Measurements from ENCODE around the gene PHLDA3. TPM values are rescaled to one million over a fixed set of nuclear protein-coding genes. Genes with fewer than 3 reads are reported as not detected.
A peak's percentile ranks its signal among the peaks of the same experiment; 100 is the strongest.

The PHLDA3 gene
- total and polyA plus RNA-seq, 11 donors: 15.2 to 48.1 (median 28.5) TPM

- peaks cover 0 to 55% (median 32%) of the 10 kb centered on the region in 12 donors for H3K4me1 ChIP-seq
- intact Hi-C loops (cut with DNase I): no loop called here
- H3K4me3 ChIP-seq: no peak overlapping the region
- peak overlapping the region in 11 of 12 donors; percentile 35 to 98 (median 67) for H3K27ac ChIP-seq
- no peaks in the 10 kb centered on the region for H3K27me3 ChIP-seq
- peak in 1 of 5 donors; percentile 75 for DNase-seq
- H3K36me3 ChIP-seq: peaks cover 0 to 20% (median 18%) of the 10 kb centered on the region in 9 donors
- ATAC-seq: peak; percentile 60 to 86 (median 74)
- no peaks in the 10 kb centered on the region for H3K9me3 ChIP-seq
- 56 to 74% (median 65%) methylated on average over 8 of the region's 8 CpGs for WGBS, 4 donors
- TF ChIP-seq POLR2A (IDR thresholded peaks at IDR 0.05) (no peak), CTCF (IDR thresholded peaks at IDR 0.05) (no peak)
These were observed 8.0 kb downstream of the PHLDA3 start for GRCh38 chr1:201460814-201461644.

DNA sequence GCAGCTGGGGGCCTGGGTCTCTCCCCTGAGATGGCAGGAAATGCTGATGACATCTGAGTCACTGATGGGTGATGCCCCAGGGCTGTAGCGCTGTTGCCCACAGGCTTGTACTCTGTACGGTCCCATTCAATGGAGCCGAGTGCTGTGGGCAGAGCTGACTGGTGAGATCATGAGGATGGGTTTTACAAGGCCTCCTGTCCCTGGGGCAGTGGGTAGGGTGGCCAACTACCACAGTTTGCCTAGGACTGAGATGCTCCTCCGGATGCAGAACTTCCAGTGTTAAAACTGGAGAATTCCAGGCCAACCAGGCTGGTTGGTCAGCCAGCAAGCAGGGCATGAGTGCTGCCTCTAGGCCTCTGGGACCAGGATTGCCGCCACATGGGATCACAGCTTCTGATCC is 9.2 kb downstream of the PHLDA3 start:
- TF ChIP-seq CTCF (IDR thresholded peaks at IDR 0.05): no peak
- TF ChIP-seq POLR2A (IDR thresholded peaks at IDR 0.05): no peak
- 92 to 96% (median 96%) methylated on average over 5 of the region's 5 CpGs; no CpG with 5 or more reads in 1 of the 4 donors for WGBS, 4 donors
- intact Hi-C loops (cut with DNase I): no loop called here
- no peaks in the 10 kb centered on the region for H3K9me3 ChIP-seq
- H3K4me3 ChIP-seq: no peak overlapping the region
- H3K36me3 ChIP-seq: peaks cover 0 to 7% (median 5%) of the 10 kb centered on the region in 9 donors
- H3K27me3 ChIP-seq: no peaks in the 10 kb centered on the region
- H3K27ac ChIP-seq: peak overlapping the region in 1 of 12 donors; percentile 98
- peaks cover 0 to 59% (median 32%) of the 10 kb centered on the region in 12 donors for H3K4me1 ChIP-seq
- ATAC-seq: no peak
- no peak for DNase-seq

DNA sequence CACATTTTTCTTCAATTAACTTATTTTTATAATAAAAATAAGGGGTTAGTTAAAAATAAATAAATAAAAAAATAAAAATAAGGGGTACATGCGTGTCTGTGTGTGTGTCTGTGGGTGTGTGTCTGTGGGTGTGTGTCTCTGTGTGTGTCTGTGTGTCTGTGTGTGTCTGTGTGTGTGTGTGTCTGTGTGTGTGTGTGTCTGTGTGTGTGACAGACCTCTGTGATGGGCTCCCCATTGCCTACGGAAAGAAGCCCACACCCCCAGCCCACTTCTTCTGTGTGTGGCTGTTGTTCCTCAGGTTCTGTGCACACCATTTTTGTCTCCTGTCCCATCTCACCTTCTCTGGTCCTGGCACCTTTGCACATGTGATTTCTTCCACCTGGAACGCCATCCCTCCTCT is 9.9 kb downstream of the PHLDA3 start:
- 93 to 96% (median 94%) methylated on average over 3 of the region's 3 CpGs for WGBS, 4 donors
- intact Hi-C loops (cut with DNase I): no loop called here
- Histone ChIP-seq H3K9me3 (no peaks in the 10 kb centered on the region), H3K27me3 (no peaks in the 10 kb centered on the region), H3K27ac (no peak overlapping the region), H3K36me3 (peaks cover 0 to under 1% (median 0%) of the 10 kb centered on the region in 9 donors), H3K4me1 (peaks cover 0 to 59% (median 32%) of the 10 kb centered on the region in 12 donors), H3K4me3 (no peak overlapping the region)
- TF ChIP-seq POLR2A (IDR thresholded peaks at IDR 0.05) (no peak), CTCF (IDR thresholded peaks at IDR 0.05) (no peak)
- ATAC-seq (no peak), DNase-seq (no peak)

DNA sequence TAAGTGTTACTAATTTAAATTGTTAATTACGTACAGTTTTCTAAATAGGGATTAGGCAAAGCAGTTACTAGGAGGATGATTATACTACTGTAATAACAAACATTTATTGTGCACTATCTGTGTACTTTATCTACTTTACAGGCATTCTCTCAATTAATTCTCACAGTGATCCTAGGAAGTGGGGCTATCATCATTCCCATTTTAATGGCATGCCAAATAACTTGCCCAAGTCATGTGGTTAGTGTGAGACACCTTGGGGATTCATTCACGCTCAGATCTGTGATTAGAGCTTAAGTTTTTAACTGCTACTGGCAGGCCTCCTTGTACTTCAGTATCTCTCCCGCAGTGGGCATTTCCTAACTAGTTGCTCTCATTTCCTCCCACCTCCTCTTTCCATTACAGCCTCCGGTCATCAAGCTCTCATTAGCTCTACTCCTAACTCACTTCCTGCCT is 11.5 kb downstream of the PHLDA3 start:
- Histone ChIP-seq H3K4me1 (peaks cover 0 to 50% (median 25%) of the 10 kb centered on the region in 12 donors), H3K36me3 (no peaks in the 10 kb centered on the region), H3K27ac (peak overlapping the region in 10 of 12 donors; percentile 4 to 85 (median 71)), H3K4me3 (no peak overlapping the region), H3K9me3 (peaks cover 0 to 7% (median 0%) of the 10 kb centered on the region in 12 donors), H3K27me3 (no peaks in the 10 kb centered on the region)
- ATAC-seq (no peak), DNase-seq (no peak)
- 54 to 70% (median 63%) methylated on average over 4 of the region's 4 CpGs for WGBS, 4 donors
- intact Hi-C loops (cut with DNase I): no loop called here
- TF ChIP-seq POLR2A (IDR thresholded peaks at IDR 0.05): no peak
- TF ChIP-seq CTCF (IDR thresholded peaks at IDR 0.05): no peak
